Body of pancreas (tissue), 4 donors: ENCODE data around the gene ITGB4.

ENCODE experiments used
- CTCF ChIP-seq, 7 experiments: fragments of 450-650 bp in 4 of 7; fragments of 200-600 bp in 3 of 7; sonication (generic) in 3 of 7; IDR thresholded peaks; one replicate each; pipeline ENCODE4 v1.5.1; 2016 to 2019; ENCODE audit warnings: antibody characterized with exemption in 7 of 7
- POLR2A ChIP-seq, 3 donors: fragments of 450-650 bp; IDR thresholded peaks; one replicate each; pipeline ENCODE4 v1.6.1; 2016; ENCODE audit warnings: antibody characterized with exemption in 3 of 3, mild to moderate bottlenecking in 2 of 3

GRCh38 chr17:75684249-75684648 lies 37.0 kb upstream of the ITGB4 start:
- TF ChIP-seq CTCF (IDR thresholded peaks at IDR 0.05) (no peak), POLR2A (IDR thresholded peaks at IDR 0.05) (no peak)
